Epidermal melanocyte (primary cell): ENCODE results near the gene IL10RB.

Experiments used
- DNase-seq: peaks from one replicate; pipeline ENCODE4 v3.0.0; 2011; ENCODE audit warnings: low spot score; ENCODE audit not compliant: insufficient read length

Gene IL10RB

DNA sequence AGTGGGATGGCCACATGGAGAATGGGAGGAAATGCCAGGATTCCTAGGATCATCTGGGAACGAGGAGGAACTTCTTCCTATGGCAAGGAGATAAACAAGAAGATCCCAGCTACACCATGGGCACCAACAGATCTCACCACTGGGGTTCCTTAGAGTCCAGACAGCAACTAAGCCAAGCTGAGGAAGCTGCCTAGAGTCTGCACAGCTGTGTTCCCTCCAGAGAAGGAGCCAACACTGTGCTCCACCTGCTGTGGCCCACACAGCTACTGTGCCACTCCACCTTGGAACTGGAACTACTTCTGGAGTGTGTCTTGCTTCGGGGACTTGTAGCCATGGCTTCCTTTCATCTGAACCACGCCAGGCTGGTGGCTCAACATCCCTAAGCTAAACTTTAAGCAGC, 64.6 kb downstream of the IL10RB start:
- no peak for DNase-seq

DNA sequence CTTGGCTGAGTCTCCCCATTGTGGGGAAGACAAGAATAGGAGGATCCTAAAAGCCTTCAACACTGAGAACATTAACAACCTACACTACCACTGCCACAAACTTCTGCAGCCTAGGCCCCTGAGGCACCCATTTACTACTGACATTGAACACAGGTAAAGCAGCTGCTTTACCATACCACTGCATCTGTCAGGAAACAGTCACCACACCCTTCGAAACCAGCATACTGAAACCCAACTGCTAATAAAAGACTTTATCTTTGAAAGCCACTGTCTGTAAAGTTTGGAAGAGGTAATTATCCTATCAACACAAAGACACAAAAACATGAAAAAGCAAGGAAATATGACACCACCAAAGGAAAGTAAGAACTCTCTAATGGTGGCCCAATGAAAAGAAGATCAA, 66.0 kb downstream of the IL10RB start:
- DNase-seq = no peak

DNA sequence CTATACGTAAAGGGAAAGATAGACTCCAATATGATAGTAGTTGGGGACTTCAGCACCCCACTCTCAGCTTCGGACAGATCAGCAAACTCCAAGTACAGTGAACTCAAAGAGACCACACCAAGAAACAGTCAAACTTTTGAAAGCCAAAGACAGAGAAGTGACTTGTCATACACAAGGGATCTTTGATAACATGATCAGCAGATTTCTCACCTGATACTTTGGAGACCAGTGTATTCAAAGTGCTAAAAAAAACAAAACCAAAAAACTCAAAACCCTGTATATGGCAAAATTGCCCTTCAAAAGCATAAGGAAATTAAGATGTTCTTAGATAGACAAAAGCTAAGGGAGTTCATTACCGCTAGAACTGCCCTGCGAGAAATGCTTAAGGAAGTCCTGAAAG, 68.0 kb downstream of the IL10RB start:
- DNase-seq = no peak

DNA sequence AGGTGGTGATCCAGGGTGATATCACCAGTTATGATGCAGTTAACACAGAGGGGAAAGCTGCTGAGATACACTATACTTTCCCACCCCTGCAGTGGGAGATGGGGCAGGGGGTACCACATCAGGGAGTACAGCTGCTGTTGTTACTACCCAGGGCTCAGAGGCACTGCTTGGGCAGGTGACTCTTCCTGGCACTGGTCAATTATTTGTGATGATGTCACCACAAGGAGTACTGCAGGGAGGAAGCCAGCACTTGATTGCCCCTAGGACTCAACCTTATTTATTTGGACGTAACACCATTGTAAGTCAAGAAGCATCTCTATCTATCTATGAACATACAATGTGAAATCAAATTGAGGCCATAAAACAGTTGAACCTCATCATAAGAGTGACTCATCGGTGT, 68.7 kb downstream of the IL10RB start:
- DNase-seq = no peak

DNA sequence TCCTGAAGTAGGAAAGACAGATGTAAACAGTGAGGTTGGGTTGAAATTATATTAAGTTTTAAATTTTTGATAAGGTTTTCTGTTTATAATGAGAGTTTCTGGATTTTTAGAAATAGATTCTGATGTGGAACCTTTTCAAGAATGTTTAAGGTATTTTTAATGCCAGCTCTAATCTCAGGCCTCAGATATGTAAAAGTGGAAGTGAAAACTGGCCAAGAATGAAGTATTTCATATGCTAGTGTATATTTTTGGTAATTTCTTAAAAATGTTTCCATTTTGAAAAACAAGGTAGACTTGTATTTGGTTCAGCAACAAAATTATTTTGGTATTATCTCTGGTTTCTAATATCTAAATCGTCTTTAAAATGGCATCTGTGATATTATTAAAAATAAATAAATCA, 73.0 kb downstream of the IL10RB start:
- DNase-seq = no peak

DNA sequence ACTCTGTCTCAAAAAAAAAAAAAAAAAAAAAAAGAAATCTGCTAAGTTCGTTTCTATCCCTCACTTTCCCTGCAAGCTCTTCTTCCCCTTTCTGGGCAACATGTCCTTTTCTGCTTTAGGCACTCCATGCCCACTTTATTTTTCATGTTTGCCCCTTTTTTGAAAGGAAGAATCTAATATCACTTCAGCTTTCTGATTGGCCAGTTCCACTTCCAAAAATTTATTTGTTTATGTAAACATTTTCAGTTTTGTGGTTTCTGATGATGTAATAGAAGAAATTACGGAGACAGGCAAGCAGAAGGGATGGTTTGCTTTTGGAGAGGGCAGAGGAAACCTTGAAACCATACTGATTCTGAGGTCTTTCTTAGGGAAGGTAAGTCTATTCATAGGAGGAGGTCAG, 73.8 kb downstream of the IL10RB start:
- DNase-seq = no peak

DNA sequence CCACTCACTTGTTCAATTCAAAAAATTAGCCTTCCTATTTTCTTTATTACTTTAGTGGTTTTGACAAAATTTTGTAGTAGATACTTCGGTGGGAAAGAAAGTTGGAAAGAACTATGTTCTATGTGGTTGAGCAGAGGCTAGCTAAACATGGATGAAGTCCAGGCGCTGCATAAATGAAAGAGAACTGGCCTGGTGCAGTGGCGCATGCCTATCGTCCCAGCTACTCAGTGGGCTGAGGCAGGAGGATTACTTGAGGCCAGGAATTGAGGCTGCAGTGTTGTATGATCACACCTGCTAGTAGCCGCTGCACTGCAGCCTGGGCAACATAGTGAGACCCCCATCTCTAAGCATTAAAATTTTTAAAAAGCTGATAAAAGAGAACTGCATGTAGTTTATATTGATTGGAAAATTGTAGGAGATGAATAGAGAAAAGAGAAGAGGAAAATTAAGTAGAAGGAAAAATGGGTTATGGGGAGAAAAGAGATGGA, 79.6 kb downstream of the IL10RB start:
- DNase-seq = no peak
